ENCODE measurements around the gene PITX2.

- TF ChIP-seq YY1 (IDR thresholded peaks at IDR 0.05; ENCODE audit: insufficient read depth, insufficient read length) (no peak), ZNF274 (IDR thresholded peaks at IDR 0.05; ENCODE audit: low read depth, low read length) (no peak), SUZ12 (IDR thresholded peaks at IDR 0.05; ENCODE audit: extremely low read depth, insufficient read depth, insufficient read length) (no peak)
Measured at GRCh38 chr4:110620322-110620690, 2.6 kb downstream of the PITX2 start.

Data from NT2/D1 (cell line).